Measurements from ENCODE around the gene POLD4. TPM values are rescaled to one million over a fixed set of nuclear protein-coding genes. Genes with fewer than 3 reads are reported as not detected.

Gene POLD4
- total RNA-seq, 1 donor from 2014 or later = 3.7 TPM

DNA sequence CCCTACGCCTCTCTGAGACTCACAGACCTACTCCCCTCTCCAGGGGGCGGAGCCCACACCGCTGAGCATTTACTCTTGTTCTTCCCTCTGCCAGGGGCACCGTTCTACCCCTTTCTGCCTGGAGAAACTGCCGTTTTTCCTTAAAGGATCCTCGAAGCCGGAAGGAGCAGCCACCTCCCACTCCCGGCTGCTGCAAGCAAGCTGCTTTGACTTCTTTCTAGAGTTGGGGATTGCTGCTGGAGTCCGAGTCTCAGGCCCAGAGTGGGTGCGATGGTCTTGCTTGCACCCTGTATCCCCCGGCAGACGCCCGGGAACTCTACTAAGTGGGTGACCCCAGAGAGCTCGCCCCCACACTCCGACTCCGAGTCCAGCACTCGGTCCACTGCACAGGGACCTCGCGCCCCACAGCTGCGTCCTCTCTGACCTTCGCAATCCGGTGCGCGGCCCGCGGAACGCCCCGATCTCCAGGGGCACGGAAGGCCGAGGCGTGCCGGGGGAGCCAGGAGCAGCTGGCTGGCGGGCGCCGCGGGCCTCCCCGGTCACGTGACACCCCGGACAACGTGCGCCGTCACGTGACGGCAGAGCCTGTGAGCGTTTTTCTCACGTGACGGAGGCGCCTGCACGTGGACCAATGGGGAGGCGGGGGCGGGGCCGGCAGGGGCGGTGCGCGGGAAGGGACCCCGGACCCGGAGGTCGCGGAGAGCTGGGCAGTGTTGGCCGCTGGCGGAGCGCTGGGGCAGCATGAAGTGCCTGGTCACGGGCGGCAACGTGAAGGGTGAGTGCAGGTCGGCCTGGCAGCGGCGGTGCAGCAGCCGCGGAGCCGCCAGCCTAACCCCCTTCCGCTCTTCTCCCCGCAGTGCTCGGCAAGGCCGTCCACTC is 38.2 kb upstream of the POLD4 start, which contains the start of gene RAD9A:
Gene RAD9A, plus strand, starts transcription at position 683 of the 879 bp plus-strand sequence. Its CDS starts 59 bp downstream, at position 742.
- H3K9me3 Mint-ChIP-seq = no peaks in the 10 kb centered on the region
- H3K4me3 Mint-ChIP-seq = peak within 1 kb of the TSS; percentile 93
- H3K27ac Mint-ChIP-seq (ENCODE audit: unreplicated experiment) = peak within 1 kb of the TSS; percentile 92
- H3K36me3 Mint-ChIP-seq (ENCODE audit: low read depth) = no peaks in the 10 kb centered on the region
- TF ChIP-seq, protein P1, sequence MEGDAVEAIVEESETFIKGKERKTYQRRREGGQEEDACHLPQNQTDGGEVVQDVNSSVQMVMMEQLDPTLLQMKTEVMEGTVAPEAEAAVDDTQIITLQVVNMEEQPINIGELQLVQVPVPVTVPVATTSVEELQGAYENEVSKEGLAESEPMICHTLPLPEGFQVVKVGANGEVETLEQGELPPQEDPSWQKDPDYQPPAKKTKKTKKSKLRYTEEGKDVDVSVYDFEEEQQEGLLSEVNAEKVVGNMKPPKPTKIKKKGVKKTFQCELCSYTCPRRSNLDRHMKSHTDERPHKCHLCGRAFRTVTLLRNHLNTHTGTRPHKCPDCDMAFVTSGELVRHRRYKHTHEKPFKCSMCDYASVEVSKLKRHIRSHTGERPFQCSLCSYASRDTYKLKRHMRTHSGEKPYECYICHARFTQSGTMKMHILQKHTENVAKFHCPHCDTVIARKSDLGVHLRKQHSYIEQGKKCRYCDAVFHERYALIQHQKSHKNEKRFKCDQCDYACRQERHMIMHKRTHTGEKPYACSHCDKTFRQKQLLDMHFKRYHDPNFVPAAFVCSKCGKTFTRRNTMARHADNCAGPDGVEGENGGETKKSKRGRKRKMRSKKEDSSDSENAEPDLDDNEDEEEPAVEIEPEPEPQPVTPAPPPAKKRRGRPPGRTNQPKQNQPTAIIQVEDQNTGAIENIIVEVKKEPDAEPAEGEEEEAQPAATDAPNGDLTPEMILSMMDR (conservative IDR thresholded peaks at IDR 0.05) = no peak
- H3K4me1 Mint-ChIP-seq = peaks cover 29% of the 10 kb centered on the region
- peak; percentile 85 for DNase-seq (ENCODE audit: low read depth, low spot score)
- H3K27me3 Mint-ChIP-seq (ENCODE audit: low read depth) = peaks cover 17% of the 10 kb centered on the region

DNA sequence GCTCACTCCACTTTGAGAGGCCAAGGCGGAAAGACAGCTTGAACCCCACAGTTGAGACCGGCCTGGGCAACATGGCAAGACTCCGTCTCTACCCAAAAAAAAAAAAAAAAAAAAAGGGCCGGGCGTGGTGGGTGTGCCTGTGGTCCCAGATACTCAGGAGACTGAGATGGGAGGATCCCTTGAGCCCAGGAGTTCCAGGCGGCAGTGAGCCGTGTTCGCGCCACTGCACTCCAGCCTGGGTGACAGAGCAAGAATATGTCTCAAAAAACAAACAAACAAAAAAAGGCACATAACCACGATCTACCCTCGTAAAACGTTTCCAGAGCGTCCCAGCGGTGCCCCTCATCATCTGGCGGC is 37.6 kb upstream of the POLD4 start:
- H3K4me3 Mint-ChIP-seq = peak overlapping the region; percentile 93
- H3K36me3 Mint-ChIP-seq (ENCODE audit: low read depth) = no peaks in the 10 kb centered on the region
- peaks cover 18% of the 10 kb centered on the region for H3K27me3 Mint-ChIP-seq (ENCODE audit: low read depth)
- no peaks in the 10 kb centered on the region for H3K9me3 Mint-ChIP-seq
- TF ChIP-seq, protein P1 (conservative IDR thresholded peaks at IDR 0.05) = no peak
- peak overlapping the region; percentile 92 for H3K27ac Mint-ChIP-seq (ENCODE audit: unreplicated experiment)
- H3K4me1 Mint-ChIP-seq = peaks cover 29% of the 10 kb centered on the region
- no peak for DNase-seq (ENCODE audit: low read depth, low spot score)

DNA sequence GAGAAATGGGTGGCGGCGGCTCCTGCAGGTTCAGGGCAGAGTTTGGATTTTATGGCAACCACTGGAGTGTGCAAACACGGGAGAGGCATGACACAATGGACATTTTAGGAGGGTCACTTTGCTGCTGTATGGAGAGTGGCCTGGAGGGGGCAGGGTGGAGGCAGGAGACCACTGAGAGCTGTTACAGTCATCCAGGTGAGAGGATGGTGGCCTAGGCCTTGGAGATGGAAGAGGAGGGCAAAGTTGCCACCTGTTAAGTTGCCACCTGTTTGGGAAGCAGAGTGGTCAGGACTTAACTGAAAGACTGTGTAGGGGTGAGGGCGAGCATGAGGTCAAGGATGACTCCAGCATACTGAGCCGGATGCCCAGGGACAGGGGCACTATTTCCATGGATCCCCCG is 36.1 kb upstream of the POLD4 start:
- Mint-ChIP-seq H3K4me1 (peaks cover 29% of the 10 kb centered on the region), H3K36me3 (ENCODE audit: low read depth) (no peaks in the 10 kb centered on the region), H3K9me3 (no peaks in the 10 kb centered on the region), H3K27me3 (ENCODE audit: low read depth) (peaks cover 33% of the 10 kb centered on the region), H3K4me3 (peak overlapping the region; percentile 90), H3K27ac (ENCODE audit: unreplicated experiment) (peak overlapping the region; percentile 1)
- DNase-seq (ENCODE audit: low read depth, low spot score) = peak; percentile 64
- TF ChIP-seq, protein P1 (conservative IDR thresholded peaks at IDR 0.05) = peak; percentile 64

DNA sequence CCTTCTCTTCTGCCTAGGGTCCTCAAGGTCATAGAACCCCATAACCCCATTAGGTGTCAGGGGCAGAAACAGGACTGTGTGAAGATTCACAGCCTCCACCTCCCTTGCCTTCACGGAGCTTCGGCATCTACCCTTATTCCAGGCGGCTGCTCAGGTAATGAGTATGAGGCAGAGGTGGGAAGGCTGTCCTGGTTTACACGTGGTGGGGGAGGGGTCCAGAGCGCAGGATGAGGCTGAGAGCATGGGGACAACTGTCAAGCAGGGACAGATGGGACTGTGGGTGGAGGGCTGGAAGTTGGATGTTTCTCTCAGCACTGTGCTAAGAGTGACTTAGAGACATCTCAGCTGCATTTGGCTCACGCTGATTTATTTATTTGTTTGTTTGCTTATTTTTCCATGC is 34.2 kb upstream of the POLD4 start:
- no peak for DNase-seq (ENCODE audit: low read depth, low spot score)
- no peaks in the 10 kb centered on the region for H3K9me3 Mint-ChIP-seq
- H3K36me3 Mint-ChIP-seq (ENCODE audit: low read depth) = no peaks in the 10 kb centered on the region
- H3K4me3 Mint-ChIP-seq = peak overlapping the region; percentile 75
- no peak overlapping the region for H3K27ac Mint-ChIP-seq (ENCODE audit: unreplicated experiment)
- H3K4me1 Mint-ChIP-seq = peaks cover 23% of the 10 kb centered on the region
- H3K27me3 Mint-ChIP-seq (ENCODE audit: low read depth) = peaks cover 36% of the 10 kb centered on the region
- TF ChIP-seq, protein P1 (conservative IDR thresholded peaks at IDR 0.05) = no peak

DNA sequence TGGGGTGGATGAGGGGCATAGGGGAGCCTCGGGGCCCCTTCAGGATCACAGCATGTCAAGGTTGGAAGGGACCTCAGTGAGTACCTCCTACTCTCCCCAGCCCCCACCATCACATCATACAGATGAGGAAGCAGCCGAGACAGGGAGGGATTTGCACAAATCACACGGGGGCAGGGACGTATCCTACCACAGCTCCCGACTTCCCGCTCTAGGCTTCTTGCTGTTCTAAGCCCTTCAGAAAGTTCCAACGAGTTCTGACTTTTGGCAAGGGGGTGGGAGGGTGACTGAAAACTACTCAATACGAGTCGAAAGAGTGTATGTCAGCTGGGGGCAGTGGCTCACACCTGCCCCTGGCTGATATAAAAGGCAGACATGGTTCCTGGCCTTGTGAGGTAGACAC is 33.7 kb upstream of the POLD4 start:
- H3K27ac Mint-ChIP-seq (ENCODE audit: unreplicated experiment) = no peak overlapping the region
- peak overlapping the region; percentile 75 for H3K4me3 Mint-ChIP-seq
- TF ChIP-seq, protein P1 (conservative IDR thresholded peaks at IDR 0.05) = no peak
- no peak for DNase-seq (ENCODE audit: low read depth, low spot score)
- no peaks in the 10 kb centered on the region for H3K9me3 Mint-ChIP-seq
- no peaks in the 10 kb centered on the region for H3K36me3 Mint-ChIP-seq (ENCODE audit: low read depth)
- H3K27me3 Mint-ChIP-seq (ENCODE audit: low read depth) = peaks cover 38% of the 10 kb centered on the region
- peaks cover 21% of the 10 kb centered on the region for H3K4me1 Mint-ChIP-seq
